Measurements from ENCODE around the gene FAAP20.

Gene FAAP20

DNA sequence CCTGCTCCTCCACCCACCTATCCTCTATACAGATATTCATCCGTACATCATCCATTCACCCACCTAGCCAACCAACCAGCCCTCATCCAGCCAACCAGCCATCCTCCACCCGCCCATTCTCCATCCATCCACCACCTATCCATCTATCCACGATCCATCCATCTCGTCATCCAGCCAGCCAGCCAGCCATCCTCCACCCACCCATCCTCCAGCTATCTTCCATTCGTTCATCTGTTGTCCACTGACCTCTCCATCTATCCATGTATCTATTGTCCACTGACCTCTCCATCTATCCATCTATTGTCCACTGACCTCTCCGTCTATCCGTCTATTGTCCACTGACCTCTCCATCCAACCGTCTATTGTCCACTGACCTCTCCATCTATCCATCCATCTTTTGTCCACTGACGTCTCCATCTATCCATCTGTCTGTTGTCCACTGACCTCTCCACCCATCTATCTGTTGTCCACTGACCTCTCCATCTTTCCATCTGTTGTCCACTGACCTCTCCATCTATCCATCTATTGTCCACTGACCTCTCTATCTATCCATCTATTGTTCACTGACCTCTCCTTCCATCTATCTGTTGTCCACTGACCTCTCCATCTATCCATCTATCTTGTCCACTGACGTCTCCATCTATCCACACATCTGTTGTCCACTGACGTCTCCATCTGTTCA, 47.6 kb downstream of the FAAP20 start:
- Mint-ChIP-seq H3K27ac (no peak overlapping the region), H3K4me1 (no peaks in the 10 kb centered on the region), H3K27me3 (ENCODE audit: low read depth) (no peaks in the 10 kb centered on the region), H3K36me3 (ENCODE audit: low read depth) (peaks cover 4% of the 10 kb centered on the region), H3K4me3 (no peak overlapping the region), H3K9me3 (no peaks in the 10 kb centered on the region)
- TF ChIP-seq, protein P1, sequence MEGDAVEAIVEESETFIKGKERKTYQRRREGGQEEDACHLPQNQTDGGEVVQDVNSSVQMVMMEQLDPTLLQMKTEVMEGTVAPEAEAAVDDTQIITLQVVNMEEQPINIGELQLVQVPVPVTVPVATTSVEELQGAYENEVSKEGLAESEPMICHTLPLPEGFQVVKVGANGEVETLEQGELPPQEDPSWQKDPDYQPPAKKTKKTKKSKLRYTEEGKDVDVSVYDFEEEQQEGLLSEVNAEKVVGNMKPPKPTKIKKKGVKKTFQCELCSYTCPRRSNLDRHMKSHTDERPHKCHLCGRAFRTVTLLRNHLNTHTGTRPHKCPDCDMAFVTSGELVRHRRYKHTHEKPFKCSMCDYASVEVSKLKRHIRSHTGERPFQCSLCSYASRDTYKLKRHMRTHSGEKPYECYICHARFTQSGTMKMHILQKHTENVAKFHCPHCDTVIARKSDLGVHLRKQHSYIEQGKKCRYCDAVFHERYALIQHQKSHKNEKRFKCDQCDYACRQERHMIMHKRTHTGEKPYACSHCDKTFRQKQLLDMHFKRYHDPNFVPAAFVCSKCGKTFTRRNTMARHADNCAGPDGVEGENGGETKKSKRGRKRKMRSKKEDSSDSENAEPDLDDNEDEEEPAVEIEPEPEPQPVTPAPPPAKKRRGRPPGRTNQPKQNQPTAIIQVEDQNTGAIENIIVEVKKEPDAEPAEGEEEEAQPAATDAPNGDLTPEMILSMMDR (IDR thresholded peaks at IDR 0.05; ENCODE audit: unreplicated experiment in 3 of 3) = no peak

DNA sequence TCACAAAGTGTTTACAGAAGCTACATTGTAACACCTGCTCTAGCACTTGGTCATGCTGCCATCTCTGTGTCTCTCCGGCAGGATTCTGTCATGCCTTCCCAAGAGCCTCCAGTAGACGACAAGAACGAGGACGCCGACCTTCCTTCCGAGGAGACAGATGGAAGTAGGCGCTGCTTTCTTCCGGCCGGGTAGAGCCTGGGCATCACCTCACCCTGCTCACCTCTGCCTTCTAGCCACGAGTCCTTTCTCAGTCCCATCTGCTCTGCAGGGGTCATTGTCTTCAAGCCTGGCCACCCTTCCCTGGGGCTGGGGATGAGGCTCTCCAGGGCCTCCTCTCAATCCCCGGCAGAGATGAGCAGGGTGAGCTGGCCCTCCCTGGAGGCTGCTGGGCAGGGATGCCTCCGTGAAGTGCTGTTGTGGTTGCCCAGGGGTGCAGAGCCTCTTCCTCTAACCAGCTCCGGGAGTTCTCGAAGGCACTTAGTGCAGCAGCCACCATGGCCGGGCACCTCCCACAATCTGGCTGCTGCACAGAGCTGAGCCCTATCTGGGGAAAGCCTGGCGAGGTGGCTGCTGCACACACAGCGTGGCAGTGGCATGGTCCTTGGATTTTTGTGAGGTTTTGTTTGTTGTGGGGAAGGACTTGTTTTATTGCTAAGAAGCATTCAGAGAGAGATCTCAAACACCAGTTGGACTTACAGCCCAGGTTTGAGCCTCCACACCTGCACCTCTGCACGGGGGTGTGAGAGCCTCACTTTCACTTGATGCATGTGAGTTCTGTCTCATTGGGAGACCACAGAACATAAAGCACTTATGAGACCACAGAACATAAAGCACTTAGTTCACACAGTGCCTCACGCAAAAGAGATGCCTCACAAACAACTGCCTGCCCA, 48.4 kb downstream of the FAAP20 start:
- H3K27me3 Mint-ChIP-seq (ENCODE audit: low read depth) = no peaks in the 10 kb centered on the region
- TF ChIP-seq, protein P1 (IDR thresholded peaks at IDR 0.05; ENCODE audit: unreplicated experiment in 3 of 3) = no peak
- no peak overlapping the region for H3K4me3 Mint-ChIP-seq
- H3K36me3 Mint-ChIP-seq (ENCODE audit: low read depth) = peaks cover 4% of the 10 kb centered on the region
- H3K27ac Mint-ChIP-seq = no peak overlapping the region
- no peaks in the 10 kb centered on the region for H3K4me1 Mint-ChIP-seq
- H3K9me3 Mint-ChIP-seq = no peaks in the 10 kb centered on the region

DNA sequence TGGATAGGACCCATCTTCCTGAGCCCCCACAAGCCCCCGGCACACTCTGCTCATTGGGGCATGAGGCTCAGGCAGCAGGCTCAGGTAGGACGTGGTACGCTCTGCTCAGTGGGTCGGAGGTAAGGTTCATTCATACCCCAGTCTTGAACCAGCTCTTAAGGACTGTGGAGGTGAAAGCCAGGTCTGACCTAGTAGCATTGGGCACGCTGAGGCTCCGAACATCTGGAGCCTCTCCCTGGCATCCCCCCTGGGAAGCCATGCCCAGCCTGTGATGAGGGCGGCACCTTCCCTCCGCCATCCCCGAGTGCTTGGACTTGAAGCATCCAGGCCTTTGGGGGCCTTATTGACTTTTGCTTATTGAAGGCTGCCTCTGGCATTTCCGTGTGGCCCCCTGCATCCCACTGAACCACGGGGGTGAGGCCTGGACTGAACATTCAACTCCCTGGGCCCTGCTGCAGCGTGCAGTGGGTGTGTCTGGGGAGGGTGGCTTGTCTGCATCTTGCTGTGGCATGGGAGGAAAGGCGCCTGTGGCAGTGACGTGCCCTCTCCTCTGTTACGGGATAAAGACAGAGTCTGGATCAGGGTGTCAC, 50.0 kb downstream of the FAAP20 start:
- TF ChIP-seq, protein P1 (IDR thresholded peaks at IDR 0.05; ENCODE audit: unreplicated experiment in 3 of 3) = no peak
- no peaks in the 10 kb centered on the region for H3K4me1 Mint-ChIP-seq
- no peaks in the 10 kb centered on the region for H3K36me3 Mint-ChIP-seq (ENCODE audit: low read depth)
- H3K27ac Mint-ChIP-seq = no peak overlapping the region
- no peaks in the 10 kb centered on the region for H3K9me3 Mint-ChIP-seq
- peaks cover 5% of the 10 kb centered on the region for H3K27me3 Mint-ChIP-seq (ENCODE audit: low read depth)
- H3K4me3 Mint-ChIP-seq = no peak overlapping the region

DNA sequence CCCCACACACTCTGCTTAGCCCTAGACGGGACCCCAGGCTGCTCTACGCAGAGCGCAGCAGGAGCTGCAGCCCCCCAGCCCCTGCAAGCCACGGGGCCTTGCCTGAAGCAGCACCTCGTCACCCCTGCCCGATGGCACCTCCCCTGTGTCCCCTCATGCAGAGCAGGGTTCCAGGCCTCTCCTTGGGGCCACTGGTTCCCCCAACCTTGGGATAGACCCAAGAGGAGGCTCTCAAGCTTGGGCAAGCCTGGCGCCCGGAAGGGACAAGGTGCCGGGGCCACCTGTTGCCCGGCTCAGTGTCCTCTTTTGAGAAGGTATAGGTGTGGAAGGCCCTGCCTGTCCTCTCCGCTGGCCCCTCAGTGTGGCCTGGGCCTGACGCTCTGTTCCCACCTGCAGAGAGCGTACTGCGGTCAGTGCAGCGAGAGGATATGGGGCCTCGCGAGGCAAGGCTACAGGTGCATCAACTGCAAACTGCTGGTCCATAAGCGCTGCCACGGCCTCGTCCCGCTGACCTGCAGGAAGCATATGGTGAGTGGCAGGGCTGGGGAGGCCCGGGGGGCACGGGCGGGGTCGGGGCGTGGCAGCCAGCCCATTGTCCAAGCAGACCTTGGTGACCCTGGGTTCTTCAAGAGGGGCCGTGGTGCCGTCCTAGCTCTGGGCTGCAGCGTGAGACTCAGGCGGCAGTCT, 50.6 kb downstream of the FAAP20 start:
- H3K4me1 Mint-ChIP-seq = no peaks in the 10 kb centered on the region
- no peak overlapping the region for H3K4me3 Mint-ChIP-seq
- H3K36me3 Mint-ChIP-seq (ENCODE audit: low read depth) = no peaks in the 10 kb centered on the region
- H3K27me3 Mint-ChIP-seq (ENCODE audit: low read depth) = peaks cover 8% of the 10 kb centered on the region
- TF ChIP-seq, protein P1 (IDR thresholded peaks at IDR 0.05; ENCODE audit: unreplicated experiment in 3 of 3) = no peak
- H3K27ac Mint-ChIP-seq = no peak overlapping the region
- no peaks in the 10 kb centered on the region for H3K9me3 Mint-ChIP-seq

DNA sequence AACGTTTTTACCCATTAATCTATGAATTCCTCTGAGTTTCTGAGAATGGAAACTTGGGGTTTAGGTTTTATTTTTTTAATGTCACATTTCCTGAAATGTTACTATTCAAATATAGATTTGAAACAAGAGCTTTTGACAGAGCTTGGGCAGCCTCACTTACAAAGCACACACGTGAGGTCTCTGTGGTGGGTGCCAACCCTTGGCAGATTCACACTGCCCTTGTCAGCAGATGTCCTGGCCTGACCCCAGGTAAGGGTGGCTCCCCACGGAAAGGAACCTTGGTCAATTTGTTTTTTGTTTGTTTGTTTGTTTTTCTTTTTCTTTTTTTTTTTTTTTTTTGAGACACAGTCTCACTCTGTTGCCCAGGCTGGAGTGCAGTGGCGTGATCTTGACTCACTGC, 53.5 kb downstream of the FAAP20 start:
- TF ChIP-seq, protein P1 (IDR thresholded peaks at IDR 0.05; ENCODE audit: unreplicated experiment in 3 of 3) = no peak
- Mint-ChIP-seq H3K27ac (no peak overlapping the region), H3K36me3 (ENCODE audit: low read depth) (no peaks in the 10 kb centered on the region), H3K4me3 (no peak overlapping the region), H3K4me1 (peaks cover 19% of the 10 kb centered on the region), H3K9me3 (no peaks in the 10 kb centered on the region), H3K27me3 (ENCODE audit: low read depth) (peaks cover 14% of the 10 kb centered on the region)

All from nephron (organoid).